GM12874 (cell line): ENCODE results near the gene EZH2.

Experiments
- TF ChIP-seq, protein P1 (sequence below): IDR thresholded peaks from 2 replicates; pipeline ENCODE4 v1.5.1; 2011; ENCODE audit warnings: low read depth, mild to moderate bottlenecking, control low read depth, low read length, moderate library complexity; ENCODE audit not compliant: insufficient read depth

EZH2 gene

DNA sequence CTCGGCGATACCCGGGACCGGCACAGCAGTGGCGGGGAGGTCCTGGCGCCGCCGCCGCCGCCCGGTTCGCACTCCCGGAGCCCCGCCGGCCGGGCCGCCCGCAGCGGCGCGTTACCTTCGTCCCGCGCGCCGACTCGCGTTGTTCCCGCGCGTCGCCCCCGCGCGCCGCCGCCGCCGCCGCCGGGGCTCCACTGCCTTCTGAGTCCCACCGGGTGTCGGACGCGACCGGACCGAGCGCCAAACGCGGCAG is at the start of gene EZH2:
Gene EZH2, minus strand, starts transcription at position 243 of the 250 bp plus-strand sequence. CDS start 36,993 bp downstream, outside the sequence.
- TF ChIP-seq, protein P1, sequence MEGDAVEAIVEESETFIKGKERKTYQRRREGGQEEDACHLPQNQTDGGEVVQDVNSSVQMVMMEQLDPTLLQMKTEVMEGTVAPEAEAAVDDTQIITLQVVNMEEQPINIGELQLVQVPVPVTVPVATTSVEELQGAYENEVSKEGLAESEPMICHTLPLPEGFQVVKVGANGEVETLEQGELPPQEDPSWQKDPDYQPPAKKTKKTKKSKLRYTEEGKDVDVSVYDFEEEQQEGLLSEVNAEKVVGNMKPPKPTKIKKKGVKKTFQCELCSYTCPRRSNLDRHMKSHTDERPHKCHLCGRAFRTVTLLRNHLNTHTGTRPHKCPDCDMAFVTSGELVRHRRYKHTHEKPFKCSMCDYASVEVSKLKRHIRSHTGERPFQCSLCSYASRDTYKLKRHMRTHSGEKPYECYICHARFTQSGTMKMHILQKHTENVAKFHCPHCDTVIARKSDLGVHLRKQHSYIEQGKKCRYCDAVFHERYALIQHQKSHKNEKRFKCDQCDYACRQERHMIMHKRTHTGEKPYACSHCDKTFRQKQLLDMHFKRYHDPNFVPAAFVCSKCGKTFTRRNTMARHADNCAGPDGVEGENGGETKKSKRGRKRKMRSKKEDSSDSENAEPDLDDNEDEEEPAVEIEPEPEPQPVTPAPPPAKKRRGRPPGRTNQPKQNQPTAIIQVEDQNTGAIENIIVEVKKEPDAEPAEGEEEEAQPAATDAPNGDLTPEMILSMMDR: no peak

DNA sequence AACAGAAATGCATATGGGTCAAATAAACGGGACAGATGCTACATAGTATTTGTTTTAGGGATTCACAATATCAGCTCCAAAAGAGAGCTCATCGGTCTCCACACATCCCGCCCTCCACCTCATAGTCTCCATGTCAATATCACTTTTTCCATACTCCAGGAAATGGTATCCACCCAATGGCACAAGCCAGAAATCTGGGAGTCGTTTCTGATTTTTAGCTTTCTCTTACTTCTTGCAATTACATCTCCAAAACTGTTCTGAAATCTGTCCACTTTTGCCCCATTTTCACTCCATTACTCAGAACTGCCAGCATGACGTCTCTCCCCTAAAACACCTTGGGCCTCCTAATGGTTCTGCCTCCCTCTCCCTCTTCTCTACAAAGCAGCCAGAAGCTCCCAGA is 47.4 kb upstream of the EZH2 start:
- TF ChIP-seq, protein P1: no peak

DNA sequence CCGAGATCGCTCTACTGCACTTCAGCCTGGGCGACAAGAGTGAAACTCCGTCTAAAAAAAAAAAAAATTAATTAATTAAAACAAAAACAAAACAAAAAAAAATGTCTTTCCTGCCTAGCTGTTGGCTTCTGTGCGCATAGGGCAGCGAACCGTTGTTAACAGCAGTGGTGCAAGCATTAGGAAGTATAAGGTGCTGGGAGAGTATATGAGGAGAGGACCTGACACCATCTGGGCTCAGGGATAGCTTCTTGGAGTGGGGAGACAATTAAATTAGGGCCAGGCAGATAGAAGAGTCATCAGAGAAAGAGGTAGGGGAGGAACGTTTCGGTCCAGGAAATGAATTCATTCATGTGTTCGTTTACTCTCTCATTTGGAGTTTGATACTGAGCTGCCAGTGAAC is 46.2 kb upstream of the EZH2 start:
- TF ChIP-seq, protein P1: no peak

DNA sequence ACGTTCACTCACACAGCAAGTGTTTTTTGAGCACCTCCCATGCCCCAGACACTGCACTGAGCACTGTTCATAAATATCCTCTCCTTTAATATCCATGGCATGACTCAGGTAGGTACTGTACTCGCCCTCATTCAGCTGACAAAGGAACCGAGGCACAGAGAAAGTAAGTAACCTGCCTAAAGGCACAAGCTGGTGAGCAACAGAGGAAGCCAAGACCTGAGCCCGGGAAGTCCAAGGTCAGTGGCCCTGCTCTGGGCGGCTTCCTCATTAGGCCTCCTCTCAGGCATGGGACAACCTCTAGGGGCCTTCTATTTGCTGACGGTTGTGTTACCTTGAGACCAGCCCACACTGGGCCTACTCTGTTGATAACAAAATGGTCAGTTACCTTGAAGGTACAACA is 45.1 kb upstream of the EZH2 start:
- TF ChIP-seq, protein P1: no peak

DNA sequence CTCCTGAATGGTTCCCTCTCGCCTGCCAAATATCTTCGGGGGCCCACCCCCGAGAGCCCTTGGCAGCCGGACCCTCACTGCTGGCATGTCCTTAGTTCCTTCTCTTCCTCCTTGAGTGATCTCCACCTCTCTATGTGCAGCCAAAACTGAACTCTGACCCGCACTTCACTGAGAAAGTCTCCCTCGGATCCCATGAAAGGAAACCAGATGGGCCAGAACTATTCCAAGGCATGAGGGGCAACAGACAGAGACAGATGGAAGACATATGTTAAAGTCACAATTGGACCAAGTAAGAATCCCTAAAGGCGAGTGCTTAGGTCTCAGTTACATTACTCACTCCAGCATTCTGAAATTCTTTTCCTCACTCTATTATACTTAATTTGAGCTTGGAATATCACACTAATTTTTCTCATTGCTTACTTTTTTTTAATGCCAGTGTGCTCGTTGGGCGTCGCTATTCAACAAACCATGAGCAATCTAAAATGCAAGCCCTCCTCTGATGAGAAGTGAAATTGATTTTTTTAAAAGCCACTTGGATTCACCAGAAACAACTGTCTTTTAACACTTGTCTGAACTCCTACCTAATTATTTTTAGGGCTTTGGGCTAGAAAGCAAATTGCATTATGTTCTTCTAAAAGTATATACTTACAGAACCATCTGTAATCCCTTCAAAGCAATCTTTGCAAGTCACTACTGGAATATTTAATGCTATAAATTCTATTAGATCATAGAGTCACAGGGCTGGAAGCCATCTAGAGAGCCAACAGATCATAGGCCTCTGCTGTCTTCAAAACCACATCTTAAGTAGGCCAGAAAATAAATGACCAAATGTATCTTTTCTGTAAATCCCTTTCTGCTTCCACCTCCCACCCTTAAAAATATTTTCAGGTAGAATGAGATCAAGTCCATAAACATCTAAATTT is 43.3 kb upstream of the EZH2 start:
- TF ChIP-seq, protein P1: no peak

DNA sequence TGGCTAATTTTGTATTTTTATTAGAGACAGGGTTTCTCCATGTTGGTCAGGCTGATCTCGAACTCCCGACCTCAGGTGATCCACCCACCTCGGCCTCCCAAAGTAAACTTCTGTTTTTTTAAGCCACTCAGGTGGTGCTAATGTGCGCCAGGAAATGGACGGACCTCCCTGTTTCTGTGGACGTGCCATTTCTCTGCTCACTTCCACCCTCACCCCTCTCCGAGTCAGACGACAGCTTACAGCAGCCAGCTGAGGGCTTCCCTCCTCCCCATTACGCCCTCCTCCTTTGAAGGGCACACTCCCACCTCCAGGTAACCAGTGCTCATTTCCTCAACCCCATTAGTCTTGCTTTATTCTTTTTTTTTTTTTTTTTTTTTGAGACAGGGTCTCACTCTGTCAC is 41.7 kb upstream of the EZH2 start:
- TF ChIP-seq, protein P1: no peak

DNA sequence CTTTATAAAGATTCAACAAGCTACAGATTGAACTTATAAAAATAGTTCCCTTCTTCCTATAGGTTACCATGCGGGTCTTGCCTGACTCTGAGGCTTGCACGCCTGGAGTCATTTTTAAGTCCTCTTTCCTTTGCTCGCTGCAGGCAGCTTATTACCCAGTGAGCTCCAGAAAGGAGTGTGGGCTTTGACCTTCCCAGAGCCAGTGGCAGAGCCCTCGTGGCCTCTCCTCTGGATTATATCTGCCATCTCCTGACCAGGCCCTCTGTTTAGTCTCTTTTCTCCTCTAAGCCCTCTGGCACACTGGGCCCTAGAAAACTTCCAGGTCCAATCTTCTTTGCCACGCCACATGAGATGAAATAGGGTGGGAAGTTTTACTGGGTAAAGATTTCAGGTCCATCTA is 39.9 kb upstream of the EZH2 start:
- TF ChIP-seq, protein P1: no peak

DNA sequence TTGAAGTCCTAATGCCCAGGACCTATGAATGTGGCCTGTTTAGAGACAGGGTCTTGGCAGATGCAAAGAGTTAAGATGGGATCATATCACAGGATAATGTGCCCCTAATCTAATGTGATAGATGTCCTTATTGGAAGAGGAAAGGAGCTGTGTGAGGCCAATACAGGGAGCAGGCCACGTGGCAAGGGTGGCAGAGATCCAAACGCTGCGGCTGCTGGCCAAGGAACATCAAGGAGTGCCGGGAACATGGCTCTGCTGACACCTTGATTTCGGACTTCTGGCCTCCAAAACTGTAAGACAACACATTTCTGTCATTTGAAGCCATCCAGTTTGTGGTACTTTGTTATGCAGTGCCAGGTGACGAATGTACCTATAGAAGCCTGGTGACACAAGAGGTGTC is 37.7 kb upstream of the EZH2 start:
- TF ChIP-seq, protein P1: no peak
